HG02678 (cell line): ENCODE measurements around the gene NDUFB10.

ENCODE experiments used
- ATAC-seq: cut with Tn5 transposase; IDR thresholded peaks from one replicate; pipeline ENCODE4 v1.9.1; 2021; ENCODE audit warnings: mild to moderate bottlenecking, moderate library complexity; ENCODE audit not compliant: unreplicated experiment

NDUFB10 gene

GRCh38 chr16:1998852-1999801 is 39.8 kb downstream of the NDUFB10 start:
- ATAC-seq = no peak

GRCh38 chr16:1999866-2000514 is 40.7 kb downstream of the NDUFB10 start:
- ATAC-seq = no peak

GRCh38 chr16:2001035-2001434 is 41.7 kb downstream of the NDUFB10 start:
- no peak for ATAC-seq

GRCh38 chr16:2001456-2002355 is 42.4 kb downstream of the NDUFB10 start:
- ATAC-seq = no peak

GRCh38 chr16:2002406-2003230 is 43.3 kb downstream of the NDUFB10 start:
- no peak for ATAC-seq

GRCh38 chr16:2003231-2003826 is 44.0 kb downstream of the NDUFB10 start:
- ATAC-seq = no peak

GRCh38 chr16:2003827-2004641 is 44.7 kb downstream of the NDUFB10 start:
- peak; percentile 67 for ATAC-seq

- no peak for ATAC-seq
These were observed 45.6 kb downstream of the NDUFB10 start for GRCh38 chr16:2004795-2005517.

- ATAC-seq = no peak
These were observed 46.3 kb downstream of the NDUFB10 start for GRCh38 chr16:2005646-2006045.

GRCh38 chr16:2006317-2006716 is 47.0 kb downstream of the NDUFB10 start:
- no peak for ATAC-seq

- no peak for ATAC-seq
These were observed 47.9 kb downstream of the NDUFB10 start for GRCh38 chr16:2007081-2007836.

GRCh38 chr16:2008009-2008526 is 48.7 kb downstream of the NDUFB10 start:
- ATAC-seq = no peak

GRCh38 chr16:2008631-2009163 is 49.4 kb downstream of the NDUFB10 start:
- ATAC-seq = no peak

- peak; percentile 28 for ATAC-seq
These were observed 49.9 kb downstream of the NDUFB10 start for GRCh38 chr16:2009164-2009711.

- ATAC-seq = peak; percentile 88
These were observed 50.6 kb downstream of the NDUFB10 start, which contains the start of gene ZNF598 for GRCh38 chr16:2009791-2010510. Gene ZNF598, minus strand, starts transcription at chr16:2009821.
